Panc1 (cell line): ENCODE measurements around the gene ZFP36L2. TPM values are rescaled to one million over a fixed set of nuclear protein-coding genes. Genes with fewer than 3 reads are reported as not detected.

ENCODE experiments used
- ATAC-seq: fragments of 200-7000 bp; cut with Tn5 transposase; 2 replicates; pipeline ENCODE4 v1.9.1; 2020; ENCODE audit warnings: mild to moderate bottlenecking, moderate library complexity
- BruUV-seq: library from RNA; stranded (reverse); fragments of 400-500 nt; replicated peaks from 2 replicates; lab custom pipeline; 2021; lab: Mats Ljungman, UMichigan
- CTCF ChIA-PET: fragments of 300-600 bp; sonication (Branson Sonifier 250); formaldehyde crosslinking; loops from one replicate; lab custom pipeline; 2022; ENCODE audit warnings: antibody characterized with exemption; lab: Charles Lee
- POLR2A ChIA-PET: fragments of 300-600 bp; sonication (Branson Sonifier 250); formaldehyde crosslinking; loops from one replicate; lab custom pipeline; 2022; ENCODE audit warnings: antibody characterized with exemption; lab: Charles Lee
- DNase-seq: peaks from one replicate; pipeline ENCODE4 v3.0.0-alpha.2; 2010; ENCODE audit warnings: low read depth, low spot score
- H3K27ac ChIP-seq: 2 replicates; pipeline ENCODE4 v1.5.1; 2011; ENCODE audit warnings: mild to moderate bottlenecking, low read length, inconsistent platforms
- H3K27me3 ChIP-seq: fragments of 200-500 bp; sonication (Bioruptor generic); 2 replicates; pipeline ENCODE4 v1.6.0; 2014; ENCODE audit warnings: low read length, inconsistent platforms; ENCODE audit not compliant: control insufficient read depth, insufficient read depth
- H3K36me3 ChIP-seq: fragments of 200-500 bp; sonication (Bioruptor generic); 2 replicates; pipeline ENCODE4 v1.5.1; 2014; ENCODE audit warnings: inconsistent platforms, mild to moderate bottlenecking, low read length, moderate library complexity; ENCODE audit not compliant: control insufficient read depth, insufficient read depth
- H3K4me1 ChIP-seq: 2 replicates; pipeline ENCODE4 v1.5.1; 2011; ENCODE audit warnings: inconsistent platforms, mild to moderate bottlenecking, low read length, moderate library complexity; ENCODE audit not compliant: control insufficient read depth, insufficient read depth
- H3K4me3 ChIP-seq, 2 experiments: 2 replicates each; pipeline ENCODE4 v1.5.1; 2011 to 2012; ENCODE audit warnings: low read depth in 2 of 2, low read length in 2 of 2, mild to moderate bottlenecking in 2 of 2, inconsistent platforms in 1 of 2, moderate library complexity in 1 of 2
- H3K9me3 ChIP-seq: fragments of 200-500 bp; sonication (Bioruptor generic); 2 replicates; pipeline ENCODE4 v1.5.1; 2014; ENCODE audit warnings: low read depth, mild to moderate bottlenecking, inconsistent platforms, low read length, moderate library complexity; ENCODE audit not compliant: control insufficient read depth, insufficient read depth
- SIN3A ChIP-seq: IDR thresholded peaks from 2 replicates; pipeline ENCODE4 v1.6.1; 2012; ENCODE audit warnings: low read depth, mild to moderate bottlenecking, low read length, moderate library complexity, borderline replicate concordance; ENCODE audit not compliant: insufficient read depth
- TCF7L2 ChIP-seq: IDR thresholded peaks from 2 replicates; pipeline ENCODE4 v1.6.1; 2011; ENCODE audit warnings: mild to moderate bottlenecking, low read depth, low read length, inconsistent platforms
- in situ Hi-C: cut with HindIII; loops from 2 replicates; pipeline ENCODE4 v1.10.0; 2016; ENCODE audit warnings: low sequenced_read_pairs, low pct_unique_long_range_greater_than_20kb
- intact Hi-C: fragments of 100-400 bp; cut with micrococcal nuclease; formaldehyde crosslinking; loops from one replicate; pipeline ENCODE4 v1.10.0; 2022; ENCODE audit not compliant: unreplicated experiment
- total RNA-seq: library from RNA; stranded (reverse); gene quantifications from one replicate; pipeline ENCODE4 v1.2.1, GENCODE V29; 2021; ENCODE audit not compliant: unreplicated experiment
- TF ChIP-seq, protein P1 (sequence below), 2 experiments: IDR thresholded peaks; 2 replicates each; pipeline ENCODE4 v1.6.1; 2011 to 2012; ENCODE audit warnings: low read depth in 2 of 2, control low read depth in 1 of 2, low read length in 1 of 2, mild to moderate bottlenecking in 1 of 2, moderate library complexity in 1 of 2; ENCODE audit not compliant: insufficient read depth in 1 of 2
- TF ChIP-seq, protein P2 (sequence below): fragments of 450-650 bp; IDR thresholded peaks from 2 replicates; pipeline ENCODE4 v1.5.1; 2017; ENCODE audit warnings: mild to moderate bottlenecking

Gene ZFP36L2
- total RNA-seq, 1 experiment from 2014 or later: 46.3 TPM

DNA sequence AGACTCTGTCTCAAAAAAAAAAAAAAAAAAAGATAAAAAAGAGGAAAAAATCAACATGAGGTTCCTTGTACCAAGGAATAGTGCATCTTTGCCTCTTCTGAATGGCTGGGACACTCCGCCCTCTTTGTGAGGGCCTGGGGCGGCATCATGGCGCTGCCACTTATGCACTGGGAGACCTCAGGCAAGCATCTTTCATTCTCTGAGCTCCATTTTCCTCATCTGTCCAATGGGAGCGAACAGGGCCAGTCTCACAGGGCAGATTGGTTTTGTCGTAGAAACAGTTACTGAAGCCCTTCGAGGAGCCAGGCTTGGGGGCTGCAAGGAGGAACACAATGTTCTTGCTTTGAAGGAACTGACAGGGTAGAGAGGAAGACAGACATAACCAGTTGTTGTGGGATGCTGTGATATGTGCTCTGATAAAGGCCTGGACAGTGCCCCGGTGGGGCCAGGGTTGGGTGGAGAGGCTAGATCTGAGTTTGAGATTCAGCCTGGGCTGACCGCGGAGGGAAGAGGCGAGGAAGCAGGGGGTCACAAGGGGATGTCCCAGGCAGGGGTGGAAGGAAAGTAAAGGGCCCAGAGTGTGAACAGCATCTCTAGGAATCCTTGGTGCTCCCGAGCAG lies 14.1 kb downstream of the ZFP36L2 start:
- in situ Hi-C loops: no loop called here
- no peaks in the 10 kb centered on the region for H3K27me3 ChIP-seq
- DNase-seq: no peak
- H3K36me3 ChIP-seq: no peaks in the 10 kb centered on the region
- ATAC-seq: no peak
- TF ChIP-seq, protein P1, sequence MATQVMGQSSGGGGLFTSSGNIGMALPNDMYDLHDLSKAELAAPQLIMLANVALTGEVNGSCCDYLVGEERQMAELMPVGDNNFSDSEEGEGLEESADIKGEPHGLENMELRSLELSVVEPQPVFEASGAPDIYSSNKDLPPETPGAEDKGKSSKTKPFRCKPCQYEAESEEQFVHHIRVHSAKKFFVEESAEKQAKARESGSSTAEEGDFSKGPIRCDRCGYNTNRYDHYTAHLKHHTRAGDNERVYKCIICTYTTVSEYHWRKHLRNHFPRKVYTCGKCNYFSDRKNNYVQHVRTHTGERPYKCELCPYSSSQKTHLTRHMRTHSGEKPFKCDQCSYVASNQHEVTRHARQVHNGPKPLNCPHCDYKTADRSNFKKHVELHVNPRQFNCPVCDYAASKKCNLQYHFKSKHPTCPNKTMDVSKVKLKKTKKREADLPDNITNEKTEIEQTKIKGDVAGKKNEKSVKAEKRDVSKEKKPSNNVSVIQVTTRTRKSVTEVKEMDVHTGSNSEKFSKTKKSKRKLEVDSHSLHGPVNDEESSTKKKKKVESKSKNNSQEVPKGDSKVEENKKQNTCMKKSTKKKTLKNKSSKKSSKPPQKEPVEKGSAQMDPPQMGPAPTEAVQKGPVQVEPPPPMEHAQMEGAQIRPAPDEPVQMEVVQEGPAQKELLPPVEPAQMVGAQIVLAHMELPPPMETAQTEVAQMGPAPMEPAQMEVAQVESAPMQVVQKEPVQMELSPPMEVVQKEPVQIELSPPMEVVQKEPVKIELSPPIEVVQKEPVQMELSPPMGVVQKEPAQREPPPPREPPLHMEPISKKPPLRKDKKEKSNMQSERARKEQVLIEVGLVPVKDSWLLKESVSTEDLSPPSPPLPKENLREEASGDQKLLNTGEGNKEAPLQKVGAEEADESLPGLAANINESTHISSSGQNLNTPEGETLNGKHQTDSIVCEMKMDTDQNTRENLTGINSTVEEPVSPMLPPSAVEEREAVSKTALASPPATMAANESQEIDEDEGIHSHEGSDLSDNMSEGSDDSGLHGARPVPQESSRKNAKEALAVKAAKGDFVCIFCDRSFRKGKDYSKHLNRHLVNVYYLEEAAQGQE (IDR thresholded peaks at IDR 0.05; ENCODE audit: insufficient read depth in 1 of 2, low read depth in 2 of 2, low read length in 1 of 2): no peak
- TF ChIP-seq SIN3A: no peak
- TF ChIP-seq TCF7L2: no peak
- intact Hi-C loops: no loop called here
- POLR2A ChIA-PET: no interaction called here
- CTCF ChIA-PET: no interaction called here
- no TSS peak for BruUV-seq
- H3K4me3 ChIP-seq: no peak overlapping the region
- no peaks in the 10 kb centered on the region for H3K9me3 ChIP-seq
- H3K4me1 ChIP-seq: no peaks in the 10 kb centered on the region
- no peak overlapping the region for H3K27ac ChIP-seq

DNA sequence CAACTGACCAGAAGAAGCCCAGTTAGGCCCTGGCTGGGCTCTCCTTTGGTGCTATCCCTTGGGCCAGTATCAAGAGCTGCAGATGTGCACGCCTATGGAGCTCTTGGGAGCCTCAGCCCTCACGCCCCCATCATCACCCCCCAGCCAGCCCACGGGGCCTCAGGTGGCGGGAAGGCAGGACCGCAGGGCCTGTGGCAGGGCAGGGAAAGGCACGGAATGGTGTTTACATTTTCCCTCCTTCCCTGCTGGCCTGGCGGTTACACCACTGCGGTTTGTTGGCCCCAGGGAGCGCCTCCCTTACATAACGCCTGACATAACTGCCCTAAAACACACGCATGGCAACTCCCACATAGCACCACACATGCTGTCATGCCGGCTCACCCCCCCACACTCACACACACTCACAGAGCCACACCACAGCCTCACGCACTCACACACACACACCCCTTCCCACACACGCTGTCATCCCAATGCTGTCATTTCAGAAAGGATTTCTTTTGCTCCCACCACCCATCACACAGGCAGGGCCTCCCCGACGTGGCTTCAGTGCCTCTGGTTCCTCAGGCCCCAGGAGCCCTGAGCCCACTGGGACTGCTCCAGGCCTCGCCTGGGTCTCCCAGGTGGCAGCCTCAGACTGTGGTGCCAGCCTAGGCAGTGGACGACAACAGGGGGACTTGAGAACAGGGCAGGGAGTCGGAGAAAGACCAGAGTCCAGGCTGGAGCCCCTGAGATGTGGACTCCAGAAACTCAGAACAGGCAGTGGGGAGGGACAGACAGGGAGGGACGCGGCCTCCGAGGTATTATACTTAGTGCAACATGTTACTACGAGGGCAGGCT lies 15.7 kb downstream of the ZFP36L2 start:
- Histone ChIP-seq H3K4me1 (no peaks in the 10 kb centered on the region), H3K36me3 (no peaks in the 10 kb centered on the region), H3K9me3 (no peaks in the 10 kb centered on the region), H3K27me3 (no peaks in the 10 kb centered on the region), H3K4me3 (no peak overlapping the region), H3K27ac (no peak overlapping the region)
- DNase-seq (no peak), ATAC-seq (peak; percentile 28; the same call in 1 of the 2 replicates)
- ChIA-PET CTCF (no interaction called here), POLR2A (no interaction called here)
- BruUV-seq: no TSS peak
- intact Hi-C loops (no loop called here), in situ Hi-C loops (no loop called here)
- TF ChIP-seq SIN3A (no peak), TCF7L2 (no peak)
- TF ChIP-seq, protein P1 (IDR thresholded peaks at IDR 0.05; ENCODE audit: insufficient read depth in 1 of 2, low read depth in 2 of 2, low read length in 1 of 2): no peak
- TF ChIP-seq, protein P2, sequence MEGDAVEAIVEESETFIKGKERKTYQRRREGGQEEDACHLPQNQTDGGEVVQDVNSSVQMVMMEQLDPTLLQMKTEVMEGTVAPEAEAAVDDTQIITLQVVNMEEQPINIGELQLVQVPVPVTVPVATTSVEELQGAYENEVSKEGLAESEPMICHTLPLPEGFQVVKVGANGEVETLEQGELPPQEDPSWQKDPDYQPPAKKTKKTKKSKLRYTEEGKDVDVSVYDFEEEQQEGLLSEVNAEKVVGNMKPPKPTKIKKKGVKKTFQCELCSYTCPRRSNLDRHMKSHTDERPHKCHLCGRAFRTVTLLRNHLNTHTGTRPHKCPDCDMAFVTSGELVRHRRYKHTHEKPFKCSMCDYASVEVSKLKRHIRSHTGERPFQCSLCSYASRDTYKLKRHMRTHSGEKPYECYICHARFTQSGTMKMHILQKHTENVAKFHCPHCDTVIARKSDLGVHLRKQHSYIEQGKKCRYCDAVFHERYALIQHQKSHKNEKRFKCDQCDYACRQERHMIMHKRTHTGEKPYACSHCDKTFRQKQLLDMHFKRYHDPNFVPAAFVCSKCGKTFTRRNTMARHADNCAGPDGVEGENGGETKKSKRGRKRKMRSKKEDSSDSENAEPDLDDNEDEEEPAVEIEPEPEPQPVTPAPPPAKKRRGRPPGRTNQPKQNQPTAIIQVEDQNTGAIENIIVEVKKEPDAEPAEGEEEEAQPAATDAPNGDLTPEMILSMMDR: no peak
